ENCODE results near the gene UNC5C. TPM values are rescaled to one million over a fixed set of nuclear protein-coding genes. Genes with fewer than 3 reads are reported as not detected.

UNC5C gene
- total RNA-seq, 1 donor from 2014 or later = not detected

- no peaks in the 10 kb centered on the region for H3K27me3 ChIP-seq (ENCODE audit: control insufficient read depth, insufficient read depth, low read length)
- H3K36me3 ChIP-seq (ENCODE audit: control insufficient read depth, insufficient read depth, low read length) = no peaks in the 10 kb centered on the region
- TF ChIP-seq, protein P1, sequence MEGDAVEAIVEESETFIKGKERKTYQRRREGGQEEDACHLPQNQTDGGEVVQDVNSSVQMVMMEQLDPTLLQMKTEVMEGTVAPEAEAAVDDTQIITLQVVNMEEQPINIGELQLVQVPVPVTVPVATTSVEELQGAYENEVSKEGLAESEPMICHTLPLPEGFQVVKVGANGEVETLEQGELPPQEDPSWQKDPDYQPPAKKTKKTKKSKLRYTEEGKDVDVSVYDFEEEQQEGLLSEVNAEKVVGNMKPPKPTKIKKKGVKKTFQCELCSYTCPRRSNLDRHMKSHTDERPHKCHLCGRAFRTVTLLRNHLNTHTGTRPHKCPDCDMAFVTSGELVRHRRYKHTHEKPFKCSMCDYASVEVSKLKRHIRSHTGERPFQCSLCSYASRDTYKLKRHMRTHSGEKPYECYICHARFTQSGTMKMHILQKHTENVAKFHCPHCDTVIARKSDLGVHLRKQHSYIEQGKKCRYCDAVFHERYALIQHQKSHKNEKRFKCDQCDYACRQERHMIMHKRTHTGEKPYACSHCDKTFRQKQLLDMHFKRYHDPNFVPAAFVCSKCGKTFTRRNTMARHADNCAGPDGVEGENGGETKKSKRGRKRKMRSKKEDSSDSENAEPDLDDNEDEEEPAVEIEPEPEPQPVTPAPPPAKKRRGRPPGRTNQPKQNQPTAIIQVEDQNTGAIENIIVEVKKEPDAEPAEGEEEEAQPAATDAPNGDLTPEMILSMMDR (IDR thresholded peaks at IDR 0.05; ENCODE audit: insufficient read depth, low read length, severe bottlenecking) = no peak
- DNase-seq (ENCODE audit: low read depth) (peak; percentile 100), FAIRE-seq (no peak)
- H3K4me3 ChIP-seq (ENCODE audit: low read depth, low read length) = no peak overlapping the region
Measured at GRCh38 chr4:95129821-95130311, 418.9 kb downstream of the UNC5C start.

DNA sequence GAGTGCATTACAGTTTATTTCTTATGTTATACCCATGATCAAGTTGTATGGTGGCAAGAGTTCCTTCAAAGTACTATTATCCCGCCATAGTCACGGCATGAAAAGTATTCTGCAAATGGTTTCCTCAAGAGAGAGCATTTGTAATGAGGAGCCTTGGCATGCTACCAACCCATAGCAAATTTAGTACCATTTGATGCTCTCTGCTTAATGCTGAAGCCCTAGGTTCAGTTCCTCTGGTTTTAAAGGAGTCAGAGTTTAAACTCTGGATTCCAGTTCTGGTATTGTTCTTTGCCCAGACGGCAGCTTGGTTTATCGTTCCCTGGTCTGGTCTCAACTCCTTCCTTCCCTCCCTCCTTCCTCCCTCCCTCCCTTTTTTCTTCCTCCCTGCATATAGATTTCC lies 419.7 kb downstream of the UNC5C start:
- TF ChIP-seq, protein P1 (IDR thresholded peaks at IDR 0.05; ENCODE audit: insufficient read depth, low read length, severe bottlenecking) = no peak
- DNase-seq (ENCODE audit: low read depth) (no peak), FAIRE-seq (no peak)
- Histone ChIP-seq H3K4me3 (ENCODE audit: low read depth, low read length) (no peak overlapping the region), H3K27me3 (ENCODE audit: control insufficient read depth, insufficient read depth, low read length) (no peaks in the 10 kb centered on the region), H3K36me3 (ENCODE audit: control insufficient read depth, insufficient read depth, low read length) (no peaks in the 10 kb centered on the region)

GRCh38 chr4:95124906-95125504 lies 423.8 kb downstream of the UNC5C start:
- no peaks in the 10 kb centered on the region for H3K27me3 ChIP-seq (ENCODE audit: control insufficient read depth, insufficient read depth, low read length)
- TF ChIP-seq, protein P1 (IDR thresholded peaks at IDR 0.05; ENCODE audit: insufficient read depth, low read length, severe bottlenecking) = peak; percentile 49
- no peak for FAIRE-seq

GRCh38 chr4:95122001-95122400 lies 426.8 kb downstream of the UNC5C start:
- Histone ChIP-seq H3K27me3 (ENCODE audit: control insufficient read depth, insufficient read depth, low read length) (no peaks in the 10 kb centered on the region), H3K4me3 (ENCODE audit: low read depth, low read length) (no peak overlapping the region), H3K36me3 (ENCODE audit: control insufficient read depth, insufficient read depth, low read length) (no peaks in the 10 kb centered on the region)
- DNase-seq (ENCODE audit: low read depth) (no peak), FAIRE-seq (no peak)
- TF ChIP-seq, protein P1 (IDR thresholded peaks at IDR 0.05; ENCODE audit: insufficient read depth, low read length, severe bottlenecking) = no peak

More at GRCh38 chr4:95124906-95125504, 423.8 kb downstream of the UNC5C start:
- DNase-seq (ENCODE audit: low read depth) = peak; percentile 63
- no peak overlapping the region for H3K4me3 ChIP-seq (ENCODE audit: low read depth, low read length)
- H3K36me3 ChIP-seq (ENCODE audit: control insufficient read depth, insufficient read depth, low read length) = no peaks in the 10 kb centered on the region

DNA sequence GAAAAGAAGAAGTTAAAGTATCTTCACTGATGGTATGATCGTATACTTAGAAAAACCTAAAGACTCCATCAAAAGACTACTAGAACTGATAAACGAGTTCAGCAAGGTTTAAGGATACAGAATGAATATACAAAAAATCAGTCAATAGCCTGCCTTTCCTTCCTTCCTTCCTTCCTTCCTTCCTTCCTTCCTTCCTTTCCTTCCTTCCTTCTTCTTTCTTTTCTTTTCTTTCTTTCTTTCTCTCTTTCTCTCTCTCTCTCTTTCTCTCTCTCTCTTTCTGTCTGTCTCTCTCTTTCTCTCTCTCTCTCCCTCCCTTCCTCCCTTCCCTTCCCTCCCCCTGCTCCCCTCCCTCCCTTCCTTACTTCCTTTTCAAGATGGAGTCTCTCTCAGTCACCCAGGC lies 428.3 kb downstream of the UNC5C start:
- peak; percentile 93 for FAIRE-seq
- no peak overlapping the region for H3K4me3 ChIP-seq (ENCODE audit: low read depth, low read length)
- TF ChIP-seq, protein P1 (IDR thresholded peaks at IDR 0.05; ENCODE audit: insufficient read depth, low read length, severe bottlenecking) = no peak
- H3K36me3 ChIP-seq (ENCODE audit: control insufficient read depth, insufficient read depth, low read length) = no peaks in the 10 kb centered on the region
- DNase-seq (ENCODE audit: low read depth) = no peak
- H3K27me3 ChIP-seq (ENCODE audit: control insufficient read depth, insufficient read depth, low read length) = no peaks in the 10 kb centered on the region

- H3K27me3 ChIP-seq (ENCODE audit: control insufficient read depth, insufficient read depth, low read length) = no peaks in the 10 kb centered on the region
- DNase-seq (ENCODE audit: low read depth) = no peak
- H3K36me3 ChIP-seq (ENCODE audit: control insufficient read depth, insufficient read depth, low read length) = no peaks in the 10 kb centered on the region
- no peak overlapping the region for H3K4me3 ChIP-seq (ENCODE audit: low read depth, low read length)
- TF ChIP-seq, protein P1 (IDR thresholded peaks at IDR 0.05; ENCODE audit: insufficient read depth, low read length, severe bottlenecking) = no peak
- FAIRE-seq = no peak
Measured at GRCh38 chr4:95118497-95118896, 430.3 kb downstream of the UNC5C start.

Data from bronchial epithelial cell (primary cell).